Thyroid gland (tissue), 4 donors: ENCODE results near the gene NR5A2.

Source experiments
- CTCF ChIP-seq, 6 experiments: fragments of 200-600 bp in 3 of 6; fragments of 450-650 bp in 3 of 6; sonication (generic) in 3 of 6; IDR thresholded peaks; one replicate each; pipeline ENCODE4 v1.5.1; 2016 to 2019; ENCODE audit warnings: antibody characterized with exemption in 6 of 6, mild to moderate bottlenecking in 2 of 6, inconsistent platforms in 1 of 6, moderate library complexity in 1 of 6
- POLR2A ChIP-seq, 2 donors: fragments of 450-650 bp; IDR thresholded peaks; one replicate each; pipeline ENCODE4 v1.6.1; 2017; ENCODE audit warnings: antibody characterized with exemption in 2 of 2, mild to moderate bottlenecking in 2 of 2, moderate library complexity in 1 of 2

GRCh38 chr1:199978408-199978940 lies 49.0 kb upstream of the NR5A2 start:
- TF ChIP-seq CTCF (IDR thresholded peaks at IDR 0.05) (no peak), POLR2A (IDR thresholded peaks at IDR 0.05) (no peak)
